ENCODE data around the gene OR10H3. TPM values are rescaled to one million over a fixed set of nuclear protein-coding genes. Genes with fewer than 3 reads are reported as not detected.
"Not testable (repeated sequence)": the region's sequence is repeated elsewhere in the genome, so short reads cannot be mapped to it uniquely, and the experiment has no call there.

Gene OR10H3
- total and polyA plus RNA-seq, 10 donors: not detected

- no peaks in the 10 kb centered on the region for H3K4me1 ChIP-seq
- no peak overlapping the region for H3K4me3 ChIP-seq
- peaks cover 0 to 83% (median 27%) of the 10 kb centered on the region in 7 donors for H3K27me3 ChIP-seq (replicated peaks in 1 of 7)
- peaks cover 0 to 9% (median 0%) of the 10 kb centered on the region in 8 donors for H3K9me3 ChIP-seq
- TF ChIP-seq CTCF (IDR thresholded peaks at IDR 0.05 in 8 of 11, conservative IDR thresholded peaks at IDR 0.05 in 3 of 11) (no peak), POLR2A (IDR thresholded peaks at IDR 0.05) (no peak), POLR2AphosphoS5 (IDR thresholded peaks at IDR 0.05) (no peak)
- 50 to 75% (median 65%) methylated on average over 2 of the region's 2 CpGs for WGBS, 5 donors
- H3K36me3 ChIP-seq: no peaks in the 10 kb centered on the region
- intact Hi-C loops (cut with DNase I; ENCODE audit: low total_unique reads): no loop called here
- H3K27ac ChIP-seq: no peak overlapping the region
- no peak for DNase-seq
These were observed 20.6 kb downstream of the OR10H3 start for GRCh38 chr19:15758379-15758778.

- H3K4me1 ChIP-seq: no peaks in the 10 kb centered on the region
- no peak for TF ChIP-seq POLR2AphosphoS5 (IDR thresholded peaks at IDR 0.05)
- no peak overlapping the region for H3K4me3 ChIP-seq
- 38 to 88% (median 45%) methylated on average over 1 to 28 of the region's 28 CpGs for WGBS, 5 donors
- no peak overlapping the region for H3K27ac ChIP-seq
- peaks cover 0 to 9% (median 0%) of the 10 kb centered on the region in 8 donors for H3K9me3 ChIP-seq
- intact Hi-C loops (cut with DNase I; ENCODE audit: low total_unique reads): no loop called here
- DNase-seq: no peak
- H3K36me3 ChIP-seq: no peaks in the 10 kb centered on the region
- H3K27me3 ChIP-seq (replicated peaks in 1 of 7): peaks cover 0 to 84% (median 23%) of the 10 kb centered on the region in 7 donors
These were observed 22.3 kb downstream of the OR10H3 start for GRCh38 chr19:15759962-15760565.

GRCh38 chr19:15769586-15769985 lies 31.8 kb downstream of the OR10H3 start:
- no peak for DNase-seq

GRCh38 chr19:15774159-15774558 lies 36.4 kb downstream of the OR10H3 start:
- H3K36me3 ChIP-seq; H3K27ac ChIP-seq; DNase-seq; H3K9me3 ChIP-seq; H3K4me1 ChIP-seq; H3K4me3 ChIP-seq; intact Hi-C loops (cut with DNase I; ENCODE audit: low total_unique reads): not testable (repeated sequence)
- 62 to 78% (median 72%) methylated on average over 3 of the region's 3 CpGs for WGBS, 5 donors
- H3K27me3 ChIP-seq (replicated peaks in 1 of 7): peaks cover 0 to 69% (median 0%) of the 10 kb centered on the region in 7 donors

More at GRCh38 chr19:15769586-15769985, 31.8 kb downstream of the OR10H3 start:
- Histone ChIP-seq H3K36me3 (no peaks in the 10 kb centered on the region), H3K4me1 (no peaks in the 10 kb centered on the region), H3K4me3 (no peak overlapping the region), H3K9me3 (peaks cover 0 to 3% (median 0%) of the 10 kb centered on the region in 8 donors), H3K27me3 (replicated peaks in 1 of 7) (peaks cover 0 to 65% (median 0%) of the 10 kb centered on the region in 7 donors), H3K27ac (no peak overlapping the region)
- intact Hi-C loops (cut with DNase I; ENCODE audit: low total_unique reads): no loop called here
- TF ChIP-seq POLR2AphosphoS5 (IDR thresholded peaks at IDR 0.05): no peak
- TF ChIP-seq CTCF (IDR thresholded peaks at IDR 0.05 in 8 of 11, conservative IDR thresholded peaks at IDR 0.05 in 3 of 11): no peak
- no peak for TF ChIP-seq POLR2A (IDR thresholded peaks at IDR 0.05)
- WGBS, 5 donors: 24 to 48% (median 39%) methylated on average over 5 to 6 of the region's 6 CpGs

GRCh38 chr19:15775249-15775648 lies 37.5 kb downstream of the OR10H3 start:
- TF ChIP-seq CTCF (IDR thresholded peaks at IDR 0.05 in 8 of 11, conservative IDR thresholded peaks at IDR 0.05 in 3 of 11) (no peak), POLR2AphosphoS5 (IDR thresholded peaks at IDR 0.05) (no peak), POLR2A (IDR thresholded peaks at IDR 0.05) (no peak)
- Histone ChIP-seq H3K9me3 (no peaks in the 10 kb centered on the region), H3K27ac (no peak overlapping the region), H3K4me3 (no peak overlapping the region), H3K36me3 (no peaks in the 10 kb centered on the region), H3K4me1 (peaks cover 0 to 2% (median 0%) of the 10 kb centered on the region in 6 donors), H3K27me3 (replicated peaks in 1 of 7) (peaks cover 0 to 58% (median 0%) of the 10 kb centered on the region in 7 donors)
- DNase-seq: no peak
- 41 to 55% (median 52%) methylated on average over 2 of the region's 2 CpGs for WGBS, 5 donors
- intact Hi-C loops (cut with DNase I; ENCODE audit: low total_unique reads): no loop called here

Measured in spleen (tissue), 11 donors.